K562 (cell line): ENCODE data around the gene IKZF3. TPM values are rescaled to one million over a fixed set of nuclear protein-coding genes. Genes with fewer than 3 reads are reported as not detected.

Experiments used
- ATAC-seq: fragments of 200-7000 bp; cut with Tn5 transposase; 3 replicates; pipeline ENCODE4 v1.9.1; 2020; ENCODE audit warnings: moderate library complexity
- BruUV-seq: library from RNA; stranded (reverse); fragments of 400-500 nt; replicated peaks from 2 replicates; lab custom pipeline; 2021; lab: Mats Ljungman, UMichigan
- CTCF ChIA-PET: fragments of 300-600 bp; formaldehyde crosslinking; extraction: SDS; loops from one replicate; lab custom pipeline; 2021; ENCODE audit warnings: low intra/inter-chr PET ratio; lab: Yijun Ruan, JAX
- POLR2A ChIA-PET: fragments of 300-600, 350-650 bp; sonication (Branson Sonifier 250); formaldehyde crosslinking; extraction: SDS; loops from one replicate; lab custom pipeline; 2021; ENCODE audit warnings: antibody characterized with exemption, inconsistent platforms; lab: Yijun Ruan, JAX
- DNase-seq, 4 experiments: peaks; one replicate each; pipeline versions ENCODE4 v3.0.0 to v3.0.0-alpha.2; 2011 to 2018; ENCODE audit warnings: low spot score in 3 of 4, mixed read lengths in 3 of 4; ENCODE audit errors: extremely low read depth in 1 of 4
- FAIRE-seq: peaks from 2 replicates; lab custom pipeline; 2011; peaks lifted over from hg19 to GRCh38; lab: Jason Lieb, UNC
- H2AFZ ChIP-seq: 2 replicates; pipeline ENCODE4 v1.6.0; 2011; ENCODE audit warnings: low read depth, low read length, control low read depth, inconsistent platforms
- H3K27ac ChIP-seq: fragments of 200-600 bp; 3 replicates; pipeline ENCODE4 v1.8.0; 2011; ENCODE audit warnings: low read depth, mild to moderate bottlenecking, control low read depth, inconsistent platforms, low read length, moderate library complexity, mixed read lengths; ENCODE audit errors: extremely low read depth
- H3K27me3 ChIP-seq, 2 experiments: fragments of 300-600 bp in 1 of 2; 2 replicates in 1 of 2; 3 replicates in 1 of 2; pipeline versions ENCODE4 v1.6.0 to v1.8.0; 2011; ENCODE audit warnings: inconsistent platforms in 2 of 2, low read length in 2 of 2, mild to moderate bottlenecking in 1 of 2, mixed read lengths in 1 of 2, moderate library complexity in 1 of 2; ENCODE audit not compliant: control insufficient read depth in 2 of 2, insufficient read depth in 2 of 2
- H3K36me3 ChIP-seq: fragments of 300-600 bp; 3 replicates; pipeline ENCODE4 v1.8.0; 2011; ENCODE audit warnings: mild to moderate bottlenecking, low read length, inconsistent platforms; ENCODE audit not compliant: control insufficient read depth, insufficient read depth
- H3K4me1 ChIP-seq, 2 experiments: fragments of 200-600 bp in 1 of 2; replicated peaks in 1 of 2; 2 replicates in 1 of 2; 3 replicates in 1 of 2; pipeline versions ENCODE4 v1.5.1 to v1.8.0; 2011; ENCODE audit warnings: inconsistent platforms in 2 of 2, low read length in 2 of 2, mild to moderate bottlenecking in 1 of 2, mixed read lengths in 1 of 2, moderate library complexity in 1 of 2; ENCODE audit not compliant: control insufficient read depth in 2 of 2, insufficient read depth in 2 of 2
- H3K4me2 ChIP-seq: 2 replicates; pipeline ENCODE4 v1.6.1; 2011; ENCODE audit warnings: low read length, control low read depth, inconsistent platforms, mixed read lengths; ENCODE audit not compliant: insufficient read depth
- H3K4me3 ChIP-seq: fragments of 200-600 bp; sonication (generic), shearing (Covaris generic); 2 replicates; pipeline ENCODE4 v1.5.1; 2016; ENCODE audit warnings: control low read depth, inconsistent platforms
- H3K79me2 ChIP-seq: fragments of 200-600 bp; 3 replicates; pipeline ENCODE4 v1.8.0; 2011; ENCODE audit warnings: low read length, inconsistent platforms; ENCODE audit not compliant: control insufficient read depth, insufficient read depth
- H3K9ac ChIP-seq, 2 experiments: 2 replicates each; pipeline versions ENCODE4 v1.6.0 to v1.6.1; 2011; ENCODE audit warnings: low read depth in 2 of 2, low read length in 2 of 2, control low read depth in 1 of 2, inconsistent platforms in 1 of 2, mild to moderate bottlenecking in 1 of 2, mixed read lengths in 1 of 2; ENCODE audit not compliant: insufficient read depth in 1 of 2
- H3K9me1 ChIP-seq: one replicate; pipeline ENCODE4 v1.6.0; 2011; ENCODE audit warnings: inconsistent platforms, mild to moderate bottlenecking, low read length, moderate library complexity; ENCODE audit not compliant: control insufficient read depth, insufficient read depth
- H3K9me3 ChIP-seq: replicated peaks from 2 replicates; pipeline ENCODE4 v1.5.1; 2011; ENCODE audit warnings: low read depth, low read length, inconsistent platforms; ENCODE audit not compliant: control insufficient read depth, insufficient read depth
- H4K20me1 ChIP-seq: replicated peaks from 2 replicates; pipeline ENCODE4 v1.6.1; 2011; ENCODE audit warnings: low read length, inconsistent platforms, mixed read lengths; ENCODE audit not compliant: control insufficient read depth, insufficient read depth
- CHD7 ChIP-seq: fragments of 200-600 bp; sonication (generic); IDR thresholded peaks from one replicate; pipeline ENCODE4 v1.6.1; 2012; ENCODE audit warnings: mild to moderate bottlenecking, low read depth, low read length, inconsistent platforms
- KDM4B ChIP-seq, 2 experiments: fragments of 450-650 bp in 1 of 2; sonication (generic) in 1 of 2; IDR thresholded peaks; 2 replicates each; pipeline ENCODE4 v1.6.1; 2016 to 2017; ENCODE audit warnings: borderline replicate concordance in 2 of 2, antibody characterized with exemption in 1 of 2, low read depth in 1 of 2, mild to moderate bottlenecking in 1 of 2
- MCM3 ChIP-seq: fragments of 450-650 bp; IDR thresholded peaks from 2 replicates; pipeline ENCODE4 v1.6.1; 2016
- NCOA2 ChIP-seq, 2 experiments: fragments of 450-650 bp; IDR thresholded peaks; 2 replicates each; pipeline ENCODE4 v1.6.1; 2018; ENCODE audit warnings: mild to moderate bottlenecking in 2 of 2, moderate library complexity in 1 of 2; ENCODE audit not compliant: partially characterized antibody in 2 of 2
- NCOA6 ChIP-seq: fragments of 450-650 bp; IDR thresholded peaks from 2 replicates; pipeline ENCODE4 v1.6.1; 2017; ENCODE audit warnings: mild to moderate bottlenecking
- NR1H2 ChIP-seq: sonication (generic); formaldehyde crosslinking; IDR thresholded peaks from 2 replicates; pipeline ENCODE4 v1.4.0; 2020; ENCODE audit warnings: mild to moderate bottlenecking, missing genetic modification reagents
- PML ChIP-seq: IDR thresholded peaks from 2 replicates; pipeline ENCODE4 v1.6.1; 2012; ENCODE audit warnings: low read length, inconsistent platforms
- SNRNP70 ChIP-seq: fragments of 200-400 bp; formaldehyde crosslinking; optimal IDR thresholded peaks from 2 replicates; pipeline ENCODE3; 2017; ENCODE audit warnings: low read depth, low read length
- SP2 ChIP-seq: IDR thresholded peaks from 2 replicates; pipeline ENCODE4 v1.6.1; 2011; ENCODE audit warnings: mild to moderate bottlenecking, low read depth, low read length, moderate library complexity; ENCODE audit not compliant: poor library complexity, severe bottlenecking; ENCODE audit errors: extremely low read depth
- ZEB2 ChIP-seq: fragments of 450-650 bp; IDR thresholded peaks from 2 replicates; pipeline ENCODE4 v1.6.1; 2016
- ZNF212 ChIP-seq: fragments of 450-650 bp; formaldehyde crosslinking; IDR thresholded peaks from 2 replicates; pipeline ENCODE4 v1.4.0; 2020; ENCODE audit warnings: mild to moderate bottlenecking
- ZNF277 ChIP-seq: fragments of 250-450 bp; sonication (Bioruptor Pico); IDR thresholded peaks from 2 replicates; pipeline ENCODE4 v1.8.0; 2022; ENCODE audit warnings: inconsistent platforms, mild to moderate bottlenecking, moderate library complexity, borderline replicate concordance
- WGBS: fragments of 100-300 bp; shearing (Covaris generic); methylation state at CpG from one replicate; pipeline ENCODE4 v1.1.6; 2016; ENCODE audit warnings: low coverage, mixed read lengths; ENCODE audit not compliant: insufficient coverage; ENCODE audit errors: missing lambda C conversion rate; 5-methylcytosine and 5-hydroxymethylcytosine counted together
- in situ Hi-C: fragments of 300-500 bp; cut with MboI; formaldehyde crosslinking; loops from 4 replicates; pipeline ENCODE4 v1.15.0; 2018; ENCODE audit warnings: inconsistent platforms, mixed read lengths
- intact Hi-C: fragments of 100-400 bp; cut with micrococcal nuclease; formaldehyde crosslinking; loops from 2 replicates; pipeline ENCODE4 v1.14.2; 2022
- polyA plus RNA-seq, 8 experiments: library from polyadenylated mRNA; depleted of rRNA in 4 of 8; stranded (reverse) in 5 of 8; unstranded in 3 of 8; fragments of >200 nt; fragmentation: Nextera tagmentation in 2 of 8; fragmentation: Illumina TruSeq in 1 of 8; extraction: Ambion mirVana in 2 of 8; extraction: Trizol in 1 of 8; gene quantifications; 2 replicates each; pipeline versions ENCODE4 v1.2.1 to v1.2.3, GENCODE V29; 2011 to 2014; ENCODE audit warnings: inconsistent platforms in 1 of 8, missing spikeins in 1 of 8
- total RNA-seq, 7 experiments: library from RNA; depleted of rRNA in 6 of 7; stranded (reverse); fragments of >200 nt in 6 of 7; fragmentation: Illumina TruSeq in 2 of 7; extraction: Trizol in 2 of 7; gene quantifications; 2 replicates each; pipeline versions ENCODE4 v1.2.1 to v1.2.3, GENCODE V29; 2011 to 2021; ENCODE audit warnings: low replicate concordance in 1 of 7

Gene IKZF3
- total and polyA plus RNA-seq, 9 of the 15 experiments (the other 6 are each of a cell fraction or from before 2014, with no cell fraction given) = 0.06 to 1.6 (median 0.62) TPM

- in situ Hi-C loops (no loop called here), intact Hi-C loops (no loop called here)
- Histone ChIP-seq H3K9me1 (no peaks in the 10 kb centered on the region), H3K9me3 (no peaks in the 10 kb centered on the region), H2AFZ (no peak overlapping the region), H3K27ac (no peak overlapping the region), H3K79me2 (no peaks in the 10 kb centered on the region), H3K4me1 (peaks cover 0 to 6% of the 10 kb centered on the region in 2 experiments; a peak in 3 of 5 replicates), H3K36me3 (no peaks in the 10 kb centered on the region), H3K4me3 (no peak overlapping the region), H3K4me2 (no peak overlapping the region), H3K9ac (no peak overlapping the region), H3K27me3 (peaks cover 0 to 14% of the 10 kb centered on the region in 2 experiments; a peak in 2 of 5 replicates), H4K20me1 (no peaks in the 10 kb centered on the region)
- POLR2A ChIA-PET = interaction anchor here (1.4 kb wide), 1 partner anchor 34 kb away, joined by 3 read pairs; no protein-coding TSS in a partner anchor
- FAIRE-seq (no peak), ATAC-seq (no peak), DNase-seq (no peak)
- no TSS peak for BruUV-seq
- TF ChIP-seq NCOA6 (no peak), CHD7 (no peak), MCM3 (no peak), ZNF277 (CRISPR knock-in tag) (no peak), ZEB2 (no peak), SNRNP70 (no peak), KDM4B (IDR thresholded peaks at IDR 0.05; ENCODE audit: borderline replicate concordance in 2 of 2, low read depth in 1 of 2) (no peak), PML (no peak), SP2 (no peak), ZNF212 (CRISPR knock-in tag) (no peak), NCOA2 (IDR thresholded peaks at IDR 0.05; ENCODE audit: partially characterized antibody in 2 of 2) (no peak), NR1H2 (CRISPR knock-in tag) (no peak)
- WGBS = 16% methylated on average over 5 of the region's 5 CpGs
- CTCF ChIA-PET = no interaction called here
Measured at GRCh38 chr17:39861235-39861634, 2.9 kb downstream of the IKZF3 start.
